ENCODE results near the gene ZNF283. TPM values are rescaled to one million over a fixed set of nuclear protein-coding genes. Genes with fewer than 3 reads are reported as not detected.
"Not testable (repeated sequence)": the region's sequence is repeated elsewhere in the genome, so short reads cannot be mapped to it uniquely, and the experiment has no call there.

The ZNF283 gene
- total and polyA plus RNA-seq, 7 experiments from 2014 or later = 2.2 to 24.4 (median 6.7) TPM

GRCh38 chr19:43814663-43815352 is 12.3 kb upstream of the ZNF283 start:
- Mint-ChIP-seq H3K4me3 (no peak overlapping the region), H3K27me3 (peaks cover 5 to 31% (median 26%) of the 10 kb centered on the region in 5 donors), H3K36me3 (peaks cover 0 to 8% (median 3%) of the 10 kb centered on the region in 5 donors), H3K9me3 (peaks cover 0 to 12% (median 0%) of the 10 kb centered on the region in 11 donors), H3K27ac (no peak overlapping the region), H3K4me1 (peaks cover 0 to 3% (median under 1%) of the 10 kb centered on the region in 7 donors)
- no peak overlapping the region for H3K27ac ChIP-seq (ENCODE audit: low read depth, low read length)
- H3K9me3 ChIP-seq (ENCODE audit: control insufficient read depth in 2 of 3, low read length in 3 of 3) = no peaks in the 10 kb centered on the region
- H3K36me3 ChIP-seq (ENCODE audit: control insufficient read depth in 2 of 3, insufficient read depth in 3 of 3, low read length in 3 of 3) = no peaks in the 10 kb centered on the region
- intact Hi-C loops (cut with micrococcal nuclease) = no loop called here
- ATAC-seq (no peak), DNase-seq (no peak)
- no peak overlapping the region for H3K4me3 ChIP-seq (ENCODE audit: low read length)
- CTCF ChIA-PET = no interaction called here
- POLR2A ChIA-PET = interaction anchor here (1.1 kb wide), 1 partner anchor 69 kb away, joined by 3 read pairs; no protein-coding TSS in a partner anchor
- no peaks in the 10 kb centered on the region for H3K4me1 ChIP-seq (ENCODE audit: control insufficient read depth in 2 of 2, insufficient read depth in 2 of 2, low read length in 2 of 2)
- no peaks in the 10 kb centered on the region for H3K27me3 ChIP-seq (ENCODE audit: control insufficient read depth in 2 of 2, insufficient read depth in 2 of 2, low read length in 2 of 2)

- H3K4me1 ChIP-seq (ENCODE audit: control insufficient read depth in 2 of 2, insufficient read depth in 2 of 2, low read length in 2 of 2); H3K27me3 ChIP-seq (ENCODE audit: control insufficient read depth in 2 of 2, insufficient read depth in 2 of 2, low read length in 2 of 2); H3K4me3 Mint-ChIP-seq; H3K4me3 ChIP-seq (ENCODE audit: low read length); H3K27ac ChIP-seq (ENCODE audit: low read depth, low read length); intact Hi-C loops (cut with micrococcal nuclease); CTCF ChIA-PET; DNase-seq; POLR2A ChIA-PET; H3K27ac Mint-ChIP-seq; H3K9me3 ChIP-seq (ENCODE audit: control insufficient read depth in 2 of 3, low read length in 3 of 3); H3K36me3 ChIP-seq (ENCODE audit: control insufficient read depth in 2 of 3, insufficient read depth in 3 of 3, low read length in 3 of 3); ATAC-seq: not testable (repeated sequence)
- peaks cover 6 to 12% (median 10%) of the 10 kb centered on the region in 7 donors for H3K4me1 Mint-ChIP-seq
- peaks cover 0 to 25% (median 0%) of the 10 kb centered on the region in 11 donors for H3K9me3 Mint-ChIP-seq
- H3K36me3 Mint-ChIP-seq = peaks cover 0 to 10% (median 7%) of the 10 kb centered on the region in 5 donors
- H3K27me3 Mint-ChIP-seq = peaks cover 20 to 44% (median 33%) of the 10 kb centered on the region in 5 donors
These were observed 9.7 kb upstream of the ZNF283 start for GRCh38 chr19:43817454-43817853.

GRCh38 chr19:43818500-43818899 is 8.6 kb upstream of the ZNF283 start:
- CTCF ChIA-PET = no interaction called here
- peaks cover 23 to 40% (median 32%) of the 10 kb centered on the region in 5 donors for H3K27me3 Mint-ChIP-seq

DNA sequence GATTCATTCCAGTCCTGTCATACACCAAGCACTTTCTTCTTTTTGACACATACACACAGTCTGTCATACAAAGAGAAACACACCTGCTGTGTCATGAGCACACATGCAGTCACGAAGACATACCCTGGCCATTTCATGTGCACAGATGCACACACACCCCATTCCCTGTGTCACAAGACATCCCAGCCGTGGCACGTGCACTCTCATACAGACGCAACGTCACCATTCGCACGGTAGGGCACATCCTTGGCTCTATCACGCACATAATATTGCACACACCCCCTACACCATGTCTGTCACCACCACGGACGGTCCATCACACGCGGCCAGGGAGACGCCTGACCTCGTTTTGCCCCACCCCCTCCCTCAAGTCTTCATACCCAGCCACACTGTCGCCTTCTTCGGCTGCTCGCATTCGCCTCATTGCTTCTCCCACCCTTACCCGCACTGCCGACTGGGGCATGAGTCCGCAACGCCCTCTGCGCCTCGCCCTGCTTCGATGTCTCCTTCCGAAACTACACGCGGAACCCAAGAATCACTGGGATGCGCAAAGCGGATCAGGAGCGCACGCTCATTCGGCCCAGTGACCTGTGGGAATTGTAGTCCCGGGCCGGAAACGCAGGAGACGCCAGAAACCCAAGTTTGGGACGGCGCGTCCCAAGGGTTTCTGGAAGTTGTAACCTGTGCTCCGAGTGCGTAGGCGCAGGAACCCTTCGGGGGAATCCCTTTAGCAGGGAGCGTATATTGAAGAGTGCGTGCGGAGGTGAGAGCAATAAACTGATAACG is 6.8 kb upstream of the ZNF283 start:
- DNase-seq = peak in 3 of 9 donors; percentile 16 to 26 (median 18)
- Mint-ChIP-seq H3K4me3 (peak overlapping the region; percentile 85 to 98 (median 88)), H3K9me3 (peaks cover 0 to 36% (median 0%) of the 10 kb centered on the region in 11 donors), H3K27me3 (peaks cover 23 to 52% (median 36%) of the 10 kb centered on the region in 5 donors), H3K4me1 (peaks cover 6 to 12% (median 10%) of the 10 kb centered on the region in 7 donors), H3K36me3 (peaks cover 0 to 14% (median 4%) of the 10 kb centered on the region in 5 donors), H3K27ac (peak overlapping the region in 5 of 9 donors; percentile 44 to 65 (median 56))
- intact Hi-C loops (cut with micrococcal nuclease) = loop anchor here in 1 of 2 donors (10.0 kb wide), 1 partner anchor 385 kb away; no protein-coding TSS in a partner anchor
- Histone ChIP-seq H3K4me1 (ENCODE audit: control insufficient read depth in 2 of 2, insufficient read depth in 2 of 2, low read length in 2 of 2) (peaks cover 0 to 3% of the 10 kb centered on the region in 2 donors), H3K4me3 (ENCODE audit: low read length) (peak overlapping the region; percentile 46), H3K9me3 (ENCODE audit: control insufficient read depth in 2 of 3, low read length in 3 of 3) (no peaks in the 10 kb centered on the region), H3K27me3 (ENCODE audit: control insufficient read depth in 2 of 2, insufficient read depth in 2 of 2, low read length in 2 of 2) (no peaks in the 10 kb centered on the region), H3K36me3 (ENCODE audit: control insufficient read depth in 2 of 3, insufficient read depth in 3 of 3, low read length in 3 of 3) (no peaks in the 10 kb centered on the region), H3K27ac (ENCODE audit: low read depth, low read length) (no peak overlapping the region)
- ATAC-seq = peak; percentile 58
- ChIA-PET CTCF (interaction anchor here (0.8 kb wide), 1 partner anchor 94 kb away, joined by 3 read pairs; no protein-coding TSS in a partner anchor), POLR2A (no interaction called here)

More at GRCh38 chr19:43818500-43818899, 8.6 kb upstream of the ZNF283 start:
- H3K27me3 ChIP-seq (ENCODE audit: control insufficient read depth in 2 of 2, insufficient read depth in 2 of 2, low read length in 2 of 2) = no peaks in the 10 kb centered on the region
- no peak overlapping the region for H3K4me3 ChIP-seq (ENCODE audit: low read length)
- H3K4me3 Mint-ChIP-seq = no peak overlapping the region
- DNase-seq (no peak), ATAC-seq (no peak)
- intact Hi-C loops (cut with micrococcal nuclease) = no loop called here
- no peaks in the 10 kb centered on the region for H3K9me3 ChIP-seq (ENCODE audit: control insufficient read depth in 2 of 3, low read length in 3 of 3)
- H3K4me1 Mint-ChIP-seq = peaks cover 6 to 12% (median 10%) of the 10 kb centered on the region in 7 donors
- H3K27ac ChIP-seq (ENCODE audit: low read depth, low read length) = no peak overlapping the region
- peaks cover 0 to 3% of the 10 kb centered on the region in 2 donors for H3K4me1 ChIP-seq (ENCODE audit: control insufficient read depth in 2 of 2, insufficient read depth in 2 of 2, low read length in 2 of 2)
- H3K9me3 Mint-ChIP-seq = peaks cover 0 to 25% (median 0%) of the 10 kb centered on the region in 11 donors
- no peaks in the 10 kb centered on the region for H3K36me3 ChIP-seq (ENCODE audit: control insufficient read depth in 2 of 3, insufficient read depth in 3 of 3, low read length in 3 of 3)
- H3K27ac Mint-ChIP-seq = no peak overlapping the region
- POLR2A ChIA-PET = no interaction called here
- H3K36me3 Mint-ChIP-seq = peaks cover 0 to 10% (median 4%) of the 10 kb centered on the region in 5 donors

DNA sequence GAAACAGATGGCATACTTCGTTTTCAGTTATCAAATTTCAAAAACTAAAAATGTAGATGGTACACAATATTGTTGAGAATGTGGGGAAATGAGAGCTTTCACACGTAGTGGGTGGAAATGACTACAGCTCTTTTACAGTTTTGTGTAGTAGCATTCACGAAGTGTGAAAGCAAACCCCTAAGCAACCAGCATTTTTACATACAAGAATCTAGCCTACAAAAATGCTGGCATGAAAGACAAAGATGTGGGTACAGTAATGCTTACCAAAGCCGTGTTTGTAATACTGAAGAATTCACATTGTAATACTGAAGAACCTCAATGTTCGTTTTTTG is 6.3 kb upstream of the ZNF283 start:
- Mint-ChIP-seq H3K27ac (peak overlapping the region in 1 of 9 donors; percentile 51), H3K36me3 (peaks cover 0 to 15% (median 4%) of the 10 kb centered on the region in 5 donors), H3K9me3 (peaks cover 0 to 37% (median 0%) of the 10 kb centered on the region in 11 donors), H3K4me1 (peaks cover 6 to 13% (median 11%) of the 10 kb centered on the region in 7 donors), H3K27me3 (peaks cover 23 to 52% (median 36%) of the 10 kb centered on the region in 5 donors), H3K4me3 (peak overlapping the region; percentile 85 to 98 (median 88))
- intact Hi-C loops (cut with micrococcal nuclease) = loop anchor here in 1 of 2 donors (10.0 kb wide), 1 partner anchor 384 kb away; no protein-coding TSS in a partner anchor
- Histone ChIP-seq H3K9me3 (ENCODE audit: control insufficient read depth in 2 of 3, low read length in 3 of 3) (no peaks in the 10 kb centered on the region), H3K27me3 (ENCODE audit: control insufficient read depth in 2 of 2, insufficient read depth in 2 of 2, low read length in 2 of 2) (no peaks in the 10 kb centered on the region), H3K4me1 (ENCODE audit: control insufficient read depth in 2 of 2, insufficient read depth in 2 of 2, low read length in 2 of 2) (peaks cover 0 to 3% of the 10 kb centered on the region in 2 donors), H3K36me3 (ENCODE audit: control insufficient read depth in 2 of 3, insufficient read depth in 3 of 3, low read length in 3 of 3) (no peaks in the 10 kb centered on the region), H3K27ac (ENCODE audit: low read depth, low read length) (no peak overlapping the region), H3K4me3 (ENCODE audit: low read length) (peak overlapping the region; percentile 46)
- CTCF ChIA-PET = interaction anchor here (0.8 kb wide), 1 partner anchor 93 kb away, joined by 3 read pairs; no protein-coding TSS in a partner anchor
- ATAC-seq (peak; percentile 4), DNase-seq (no peak)
- POLR2A ChIA-PET = no interaction called here

DNA sequence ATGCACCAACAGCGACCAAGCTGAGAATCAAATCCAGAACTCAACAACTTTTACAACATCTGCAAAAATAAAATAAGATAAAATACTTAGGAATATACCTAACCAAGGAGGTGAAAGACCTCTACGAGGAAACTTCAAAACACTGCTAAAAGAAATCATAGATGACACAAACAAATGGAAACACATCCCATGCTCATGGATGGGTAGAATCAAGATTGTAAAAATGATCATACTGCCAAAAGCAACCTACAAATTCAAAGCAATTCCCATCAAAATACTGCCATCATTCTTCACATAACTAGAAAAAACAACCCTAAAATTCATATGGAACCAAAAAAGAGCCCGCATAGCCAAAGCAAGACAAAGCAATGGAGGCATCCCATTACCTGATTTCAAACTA is 3.3 kb upstream of the ZNF283 start:
- CTCF ChIA-PET; ATAC-seq; POLR2A ChIA-PET; H3K27ac ChIP-seq (ENCODE audit: low read depth, low read length); DNase-seq; H3K4me3 ChIP-seq (ENCODE audit: low read length); H3K27me3 ChIP-seq (ENCODE audit: control insufficient read depth in 2 of 2, insufficient read depth in 2 of 2, low read length in 2 of 2); H3K9me3 ChIP-seq (ENCODE audit: control insufficient read depth in 2 of 3, low read length in 3 of 3); H3K36me3 ChIP-seq (ENCODE audit: control insufficient read depth in 2 of 3, insufficient read depth in 3 of 3, low read length in 3 of 3); H3K27ac Mint-ChIP-seq: not testable (repeated sequence)
- Mint-ChIP-seq H3K9me3 (peaks cover 0 to 35% (median 0%) of the 10 kb centered on the region in 11 donors), H3K4me1 (peaks cover 22 to 36% (median 31%) of the 10 kb centered on the region in 7 donors), H3K4me3 (peak overlapping the region in 1 of 10 donors; percentile 46), H3K36me3 (peaks cover 0 to 26% (median 8%) of the 10 kb centered on the region in 5 donors), H3K27me3 (peaks cover 23 to 39% (median 27%) of the 10 kb centered on the region in 5 donors)
- H3K4me1 ChIP-seq (ENCODE audit: control insufficient read depth in 2 of 2, insufficient read depth in 2 of 2, low read length in 2 of 2) = peaks cover 6 to 12% of the 10 kb centered on the region in 2 donors
- intact Hi-C loops (cut with micrococcal nuclease) = loop anchor here in 1 of 2 donors (10.0 kb wide), 1 partner anchor 381 kb away; no protein-coding TSS in a partner anchor
